Measurements from ENCODE around the gene SMIM29.
"Not testable (repeated sequence)": the region's sequence is repeated elsewhere in the genome, so short reads cannot be mapped to it uniquely, and the experiment has no call there.

SMIM29 gene

GRCh38 chr6:34277763-34278112 is 28.9 kb upstream of the SMIM29 start:
- H3K79me2 ChIP-seq (ENCODE audit: control insufficient read depth, insufficient read depth, low read length, unreplicated experiment): no peaks in the 10 kb centered on the region
- no peak overlapping the region for H2AFZ ChIP-seq (ENCODE audit: low read length, unreplicated experiment)
- no peak overlapping the region for H3K27ac ChIP-seq (ENCODE audit: low read depth, low read length)
- H3K4me3 ChIP-seq (ENCODE audit: low read depth, low read length): no peak overlapping the region
- H3K4me1 ChIP-seq (ENCODE audit: control insufficient read depth, insufficient read depth, low read length, unreplicated experiment): no peaks in the 10 kb centered on the region
- no peaks in the 10 kb centered on the region for H3K27me3 ChIP-seq (ENCODE audit: insufficient read depth, low read length)
- peaks cover 4% of the 10 kb centered on the region; the same call in 1 of the 2 replicates for H3K36me3 ChIP-seq (ENCODE audit: insufficient read depth, low read length)

- no peak overlapping the region for H3K27ac ChIP-seq (ENCODE audit: low read depth, low read length)
- H3K4me1 ChIP-seq (ENCODE audit: control insufficient read depth, insufficient read depth, low read length, unreplicated experiment): no peaks in the 10 kb centered on the region
- no peaks in the 10 kb centered on the region for H3K79me2 ChIP-seq (ENCODE audit: control insufficient read depth, insufficient read depth, low read length, unreplicated experiment)
- no peak overlapping the region for H2AFZ ChIP-seq (ENCODE audit: low read length, unreplicated experiment)
- peaks cover 4% of the 10 kb centered on the region; the same call in 1 of the 2 replicates for H3K36me3 ChIP-seq (ENCODE audit: insufficient read depth, low read length)
- no peaks in the 10 kb centered on the region for H3K27me3 ChIP-seq (ENCODE audit: insufficient read depth, low read length)
- no peak overlapping the region for H3K4me3 ChIP-seq (ENCODE audit: low read depth, low read length)
Measured at GRCh38 chr6:34276881-34277762, 28.3 kb upstream of the SMIM29 start.

- peaks cover 4% of the 10 kb centered on the region; the same call in 1 of the 2 replicates for H3K36me3 ChIP-seq (ENCODE audit: insufficient read depth, low read length)
- H3K27ac ChIP-seq (ENCODE audit: low read depth, low read length): no peak overlapping the region
Measured at GRCh38 chr6:34276191-34276590, 27.4 kb upstream of the SMIM29 start.

GRCh38 chr6:34275128-34275804 is 26.5 kb upstream of the SMIM29 start:
- Histone ChIP-seq H3K79me2 (ENCODE audit: control insufficient read depth, insufficient read depth, low read length, unreplicated experiment) (no peaks in the 10 kb centered on the region), H2AFZ (ENCODE audit: low read length, unreplicated experiment) (no peak overlapping the region)

More at GRCh38 chr6:34276191-34276590, 27.4 kb upstream of the SMIM29 start:
- Histone ChIP-seq H2AFZ (ENCODE audit: low read length, unreplicated experiment) (no peak overlapping the region), H3K27me3 (ENCODE audit: insufficient read depth, low read length) (no peaks in the 10 kb centered on the region), H3K79me2 (ENCODE audit: control insufficient read depth, insufficient read depth, low read length, unreplicated experiment) (no peaks in the 10 kb centered on the region), H3K4me3 (ENCODE audit: low read depth, low read length) (no peak overlapping the region), H3K4me1 (ENCODE audit: control insufficient read depth, insufficient read depth, low read length, unreplicated experiment) (no peaks in the 10 kb centered on the region)

GRCh38 chr6:34274129-34274528 is 25.3 kb upstream of the SMIM29 start:
- Histone ChIP-seq H3K79me2 (ENCODE audit: control insufficient read depth, insufficient read depth, low read length, unreplicated experiment) (no peaks in the 10 kb centered on the region), H3K4me1 (ENCODE audit: control insufficient read depth, insufficient read depth, low read length, unreplicated experiment) (no peaks in the 10 kb centered on the region), H3K27me3 (ENCODE audit: insufficient read depth, low read length) (no peaks in the 10 kb centered on the region), H3K36me3 (ENCODE audit: insufficient read depth, low read length) (peaks cover 1% of the 10 kb centered on the region; the same call in 1 of the 2 replicates), H3K27ac (ENCODE audit: low read depth, low read length) (no peak overlapping the region), H3K4me3 (ENCODE audit: low read depth, low read length) (no peak overlapping the region), H2AFZ (ENCODE audit: low read length, unreplicated experiment) (no peak overlapping the region)

More at GRCh38 chr6:34275128-34275804, 26.5 kb upstream of the SMIM29 start:
- Histone ChIP-seq H3K4me1 (ENCODE audit: control insufficient read depth, insufficient read depth, low read length, unreplicated experiment) (no peaks in the 10 kb centered on the region), H3K27me3 (ENCODE audit: insufficient read depth, low read length) (no peaks in the 10 kb centered on the region), H3K36me3 (ENCODE audit: insufficient read depth, low read length) (peaks cover 4% of the 10 kb centered on the region; the same call in 1 of the 2 replicates), H3K4me3 (ENCODE audit: low read depth, low read length) (no peak overlapping the region), H3K27ac (ENCODE audit: low read depth, low read length) (no peak overlapping the region)

- Histone ChIP-seq H3K79me2 (ENCODE audit: control insufficient read depth, insufficient read depth, low read length, unreplicated experiment) (no peaks in the 10 kb centered on the region), H3K27ac (ENCODE audit: low read depth, low read length) (no peak overlapping the region), H3K27me3 (ENCODE audit: insufficient read depth, low read length) (no peaks in the 10 kb centered on the region), H3K4me3 (ENCODE audit: low read depth, low read length) (no peak overlapping the region), H3K36me3 (ENCODE audit: insufficient read depth, low read length) (no peaks in the 10 kb centered on the region; the same call in 1 of the 2 replicates), H2AFZ (ENCODE audit: low read length, unreplicated experiment) (no peak overlapping the region), H3K4me1 (ENCODE audit: control insufficient read depth, insufficient read depth, low read length, unreplicated experiment) (no peaks in the 10 kb centered on the region)
Measured at GRCh38 chr6:34273242-34273805, 24.5 kb upstream of the SMIM29 start.

GRCh38 chr6:34272013-34272926 is 23.5 kb upstream of the SMIM29 start:
- no peaks in the 10 kb centered on the region for H3K79me2 ChIP-seq (ENCODE audit: control insufficient read depth, insufficient read depth, low read length, unreplicated experiment)
- no peaks in the 10 kb centered on the region for H3K4me1 ChIP-seq (ENCODE audit: control insufficient read depth, insufficient read depth, low read length, unreplicated experiment)
- H2AFZ ChIP-seq (ENCODE audit: low read length, unreplicated experiment): no peak overlapping the region
- no peak overlapping the region for H3K4me3 ChIP-seq (ENCODE audit: low read depth, low read length)
- H3K36me3 ChIP-seq (ENCODE audit: insufficient read depth, low read length): no peaks in the 10 kb centered on the region
- no peak overlapping the region for H3K27ac ChIP-seq (ENCODE audit: low read depth, low read length)
- no peaks in the 10 kb centered on the region for H3K27me3 ChIP-seq (ENCODE audit: insufficient read depth, low read length)

- H3K4me1 ChIP-seq (ENCODE audit: control insufficient read depth, insufficient read depth, low read length, unreplicated experiment); H3K36me3 ChIP-seq (ENCODE audit: insufficient read depth, low read length); H3K27me3 ChIP-seq (ENCODE audit: insufficient read depth, low read length); H3K79me2 ChIP-seq (ENCODE audit: control insufficient read depth, insufficient read depth, low read length, unreplicated experiment); H3K27ac ChIP-seq (ENCODE audit: low read depth, low read length); H3K4me3 ChIP-seq (ENCODE audit: low read depth, low read length); H2AFZ ChIP-seq (ENCODE audit: low read length, unreplicated experiment): not testable (repeated sequence)
Measured at GRCh38 chr6:34269658-34270341, 21.0 kb upstream of the SMIM29 start.

GRCh38 chr6:34269132-34269531 is 20.3 kb upstream of the SMIM29 start:
- not testable (repeated sequence) for H3K79me2 ChIP-seq (ENCODE audit: control insufficient read depth, insufficient read depth, low read length, unreplicated experiment); H3K36me3 ChIP-seq (ENCODE audit: insufficient read depth, low read length); H3K4me1 ChIP-seq (ENCODE audit: control insufficient read depth, insufficient read depth, low read length, unreplicated experiment); H2AFZ ChIP-seq (ENCODE audit: low read length, unreplicated experiment); H3K27me3 ChIP-seq (ENCODE audit: insufficient read depth, low read length); H3K4me3 ChIP-seq (ENCODE audit: low read depth, low read length); H3K27ac ChIP-seq (ENCODE audit: low read depth, low read length)
